NCI-H146 treated with DMSO at 0.1 percent for 48 hours (cell line): ENCODE results near the gene HLCS.

Experiments used
- DNase-seq: peaks from one replicate; lab custom pipeline; 2025; ENCODE audit not compliant: unreplicated experiment; lab: John Stamatoyannopoulos, UW

Gene HLCS

GRCh38 chr21:36749935-36750575, 216.4 kb downstream of the HLCS start:
- DNase-seq = no peak

DNA sequence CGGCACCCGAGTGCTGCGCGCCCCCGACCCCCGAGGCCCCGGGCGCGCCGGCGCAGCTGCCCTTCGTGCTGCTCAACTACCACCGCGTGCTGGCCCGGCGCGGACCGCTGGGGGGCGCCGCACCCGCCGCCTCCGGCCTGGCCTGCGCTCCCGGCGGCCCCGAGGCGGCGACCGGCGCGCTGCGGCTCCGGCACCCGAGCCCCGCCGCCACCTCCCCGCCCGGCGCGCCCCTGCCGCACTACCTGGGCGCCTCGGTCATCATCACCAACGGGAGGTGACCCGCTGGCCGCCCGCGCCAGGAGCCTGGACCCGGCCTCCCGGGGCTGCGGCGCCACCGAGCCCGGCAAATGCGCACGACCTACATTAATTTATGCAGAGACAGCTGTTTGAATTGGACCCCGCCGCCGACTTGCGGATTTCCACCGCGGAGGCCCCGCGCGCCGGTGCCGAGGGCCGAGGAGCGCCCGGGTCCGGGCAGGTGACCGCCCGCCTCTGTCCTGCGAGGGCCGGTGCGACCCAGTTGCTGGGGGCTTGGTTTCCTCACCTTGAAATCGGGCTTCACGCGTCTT, 218.6 kb downstream of the HLCS start:
- DNase-seq = no peak

DNA sequence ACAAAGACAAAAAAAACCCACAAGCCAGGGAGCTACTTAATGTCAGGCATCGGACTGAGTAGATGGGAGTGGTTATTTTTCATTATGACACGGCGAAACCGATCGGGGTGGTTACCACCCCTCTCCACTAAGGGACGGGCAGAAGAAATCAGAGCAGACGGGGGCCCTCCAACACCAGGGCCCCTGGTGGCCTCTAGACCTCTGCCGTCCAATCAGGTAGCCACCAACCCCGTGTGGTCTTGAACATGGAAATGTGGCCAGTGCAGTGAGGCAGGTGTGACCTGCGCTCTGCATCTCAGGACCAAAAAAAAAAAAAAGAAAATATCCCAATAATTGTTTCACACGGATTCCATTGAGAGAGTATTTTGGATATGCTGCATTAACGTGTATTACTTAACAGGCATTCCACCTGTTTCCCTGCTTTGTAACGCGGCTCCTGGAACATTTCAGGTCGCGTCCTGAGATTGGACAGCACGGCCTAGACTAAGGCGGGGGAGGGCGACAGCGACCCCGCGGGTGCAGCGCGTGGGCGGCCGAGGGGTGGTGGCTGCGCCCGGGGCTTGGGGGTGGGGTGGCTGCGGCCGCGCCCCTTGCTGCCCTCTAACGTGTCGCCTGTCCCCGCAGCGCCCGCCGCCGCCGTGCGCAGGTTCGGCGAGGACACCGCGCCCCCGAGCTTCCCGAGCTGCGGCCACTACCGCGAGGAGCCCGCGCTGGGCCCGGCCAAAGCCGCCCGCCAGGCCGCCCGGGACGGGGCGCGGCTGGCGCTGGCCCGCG, 219.2 kb downstream of the HLCS start:
- no peak for DNase-seq

- DNase-seq = no peak
Observed at GRCh38 chr21:36745459-36745858, 221.0 kb downstream of the HLCS start.

GRCh38 chr21:36744560-36745231, 221.8 kb downstream of the HLCS start:
- no peak for DNase-seq

- no peak for DNase-seq
Observed at GRCh38 chr21:36744190-36744559, 222.3 kb downstream of the HLCS start.

GRCh38 chr21:36743446-36743845, 223.0 kb downstream of the HLCS start:
- no peak for DNase-seq

GRCh38 chr21:36743008-36743407, 223.5 kb downstream of the HLCS start:
- DNase-seq = no peak

DNA sequence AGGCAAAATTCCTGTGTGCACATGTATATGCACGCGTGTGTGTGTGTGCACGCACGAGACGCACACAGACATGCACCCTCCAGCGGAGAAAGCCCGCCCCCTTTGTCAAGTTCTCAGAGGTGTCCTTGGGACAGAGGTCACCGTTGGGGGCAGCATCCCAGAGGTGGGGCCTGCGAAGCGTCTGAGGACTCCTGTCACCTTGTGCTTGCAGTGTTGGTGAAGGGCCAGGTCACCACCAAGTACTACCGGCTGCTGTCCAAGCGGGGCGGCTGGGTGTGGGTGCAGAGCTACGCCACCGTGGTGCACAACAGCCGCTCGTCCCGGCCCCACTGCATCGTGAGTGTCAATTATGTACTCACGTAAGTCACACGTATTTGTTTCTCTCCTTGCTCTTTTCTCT, 225.0 kb downstream of the HLCS start:
- DNase-seq = no peak

- DNase-seq = no peak
Observed at GRCh38 chr21:36738489-36739126, 227.9 kb downstream of the HLCS start.

DNA sequence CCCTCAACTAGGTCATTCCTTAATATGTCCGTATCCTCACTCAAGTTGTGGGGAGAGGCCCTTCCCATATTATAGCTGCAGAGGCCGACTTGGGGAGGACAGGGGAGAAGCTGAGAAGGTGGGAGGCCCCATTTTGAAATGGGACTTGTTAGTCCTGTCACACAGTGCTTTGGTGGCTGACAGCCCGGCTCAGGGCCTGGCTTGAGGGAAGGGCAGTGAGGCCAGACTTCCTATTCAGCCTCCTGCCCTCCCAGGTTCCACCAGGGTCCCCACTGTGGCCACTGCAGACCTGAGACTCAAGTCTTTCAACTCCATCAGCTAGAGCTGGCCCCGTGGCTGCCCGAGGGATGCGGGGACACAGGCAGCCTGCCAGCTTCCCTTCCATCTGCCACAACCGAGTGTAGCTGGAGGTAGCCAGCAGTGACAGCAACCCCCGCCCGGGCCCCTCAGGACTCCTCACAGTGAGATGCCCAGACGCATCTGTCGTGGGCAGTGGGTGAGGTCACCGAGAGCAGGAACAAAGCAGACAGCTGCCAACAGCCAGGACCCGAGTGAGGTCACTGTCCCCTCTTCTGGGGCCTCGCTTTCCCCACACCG, 230.6 kb downstream of the HLCS start:
- DNase-seq = no peak

DNA sequence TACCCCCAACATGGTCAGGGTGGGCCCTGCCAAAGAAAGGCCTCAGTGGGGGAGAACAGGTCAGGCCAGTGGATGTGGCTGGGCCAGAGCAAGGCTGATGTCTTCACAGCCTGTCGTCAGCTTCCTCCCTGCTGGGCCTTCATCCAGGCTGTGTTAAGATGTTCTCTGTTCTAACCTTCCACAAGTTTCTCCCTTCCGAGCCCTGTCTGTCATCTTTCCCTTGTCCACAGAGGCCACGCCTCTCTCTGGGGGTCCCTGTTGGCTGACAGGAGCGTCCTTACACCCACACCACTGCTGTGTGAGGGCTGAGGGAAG, 231.3 kb downstream of the HLCS start:
- DNase-seq = no peak

GRCh38 chr21:36734367-36735200, 231.9 kb downstream of the HLCS start:
- no peak for DNase-seq

DNA sequence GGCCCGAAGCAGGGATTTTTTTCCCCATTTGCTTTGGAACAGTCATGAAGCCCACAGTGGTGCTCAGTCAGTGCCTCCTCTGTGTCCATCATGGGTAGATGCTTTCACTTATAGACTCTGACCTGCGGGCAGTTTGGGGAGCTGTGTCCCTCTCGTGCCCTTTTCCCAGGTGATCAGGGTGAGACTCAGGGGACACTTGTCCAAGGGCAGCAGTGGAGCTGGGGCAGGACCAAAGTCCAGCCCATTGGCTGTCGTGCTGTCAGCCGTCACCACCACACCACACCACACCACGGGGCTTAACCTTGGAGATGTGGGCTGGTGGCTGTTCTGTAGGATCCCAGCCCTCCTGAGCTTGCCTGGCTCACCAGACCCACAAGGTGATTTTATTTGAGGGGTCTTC, 232.6 kb downstream of the HLCS start:
- no peak for DNase-seq

- DNase-seq = no peak
Observed at GRCh38 chr21:36732761-36733160, 233.7 kb downstream of the HLCS start.

DNA sequence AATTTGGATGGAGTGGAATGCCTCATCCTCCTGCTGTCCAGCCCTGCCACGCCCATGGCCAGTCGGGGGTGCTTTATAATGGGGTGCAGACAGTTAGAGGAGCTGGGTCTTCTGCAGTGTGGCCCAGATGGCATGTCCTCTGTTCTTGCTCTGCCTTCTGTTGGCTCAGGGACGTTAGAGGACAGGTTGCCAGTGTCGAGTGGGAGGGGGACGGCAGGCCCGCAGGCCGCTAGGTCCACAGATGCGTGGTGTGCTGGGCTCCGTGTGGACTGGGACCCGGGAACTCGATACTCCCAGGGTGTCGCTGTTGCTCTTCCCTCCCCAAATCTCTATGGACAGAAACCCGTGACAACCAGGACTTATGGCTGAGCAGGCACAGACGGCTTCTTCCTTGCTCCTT, 234.3 kb downstream of the HLCS start:
- DNase-seq = no peak

GRCh38 chr21:36730291-36731281, 235.9 kb downstream of the HLCS start:
- no peak for DNase-seq

DNA sequence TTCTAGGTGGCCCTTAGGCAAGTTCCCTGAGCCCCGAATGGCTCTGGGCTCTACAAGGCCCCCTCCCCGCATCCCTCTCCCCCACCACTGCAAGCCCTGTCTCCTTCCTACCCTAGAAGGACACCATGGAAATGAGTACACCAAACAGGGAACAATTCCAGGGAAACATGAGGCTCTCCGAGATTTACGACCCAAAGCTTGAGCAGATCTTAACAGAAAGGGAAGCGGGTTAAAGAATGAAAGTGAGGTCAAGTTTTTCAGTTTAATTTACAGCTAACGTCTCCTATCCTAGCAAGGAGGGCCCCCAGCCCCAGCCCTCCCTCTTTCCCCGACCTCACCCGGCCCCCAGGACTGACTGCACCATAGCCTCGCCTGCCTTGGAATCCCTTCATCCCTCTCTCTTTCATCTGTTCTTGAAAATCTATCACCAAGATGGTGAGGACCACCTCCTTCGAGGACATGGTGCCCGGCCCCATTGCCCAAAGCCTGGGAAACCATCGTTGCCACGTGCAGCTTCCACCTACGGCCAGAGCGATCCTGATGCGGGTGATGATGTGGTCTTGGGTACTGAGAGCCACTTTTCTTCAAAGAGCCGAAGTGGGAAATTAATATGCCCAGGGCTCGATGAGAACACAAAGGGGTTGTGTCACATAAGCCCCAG, 237.0 kb downstream of the HLCS start:
- DNase-seq = no peak
